B cell (primary cell): Measurements from ENCODE around the gene KCNQ2. TPM values are rescaled to one million over a fixed set of nuclear protein-coding genes. Genes with fewer than 3 reads are reported as not detected.

Experiments
- ATAC-seq: fragments of 200-7000 bp; cut with Tn5 transposase; one replicate; pipeline ENCODE4 v1.10.0; 2021; ENCODE audit warnings: low read depth, mild to moderate bottlenecking, moderate number of reproducible peaks, moderate library complexity
- CTCF ChIA-PET: fragments of 350-600 bp; sonication (Branson Sonifier 250); formaldehyde crosslinking; loops from one replicate; lab custom pipeline; 2021; ENCODE audit warnings: antibody characterized with exemption, inconsistent platforms; lab: Charles Lee
- POLR2A ChIA-PET: fragments of 350-600 bp; sonication (Branson Sonifier 250); formaldehyde crosslinking; loops from one replicate; lab custom pipeline; 2021; ENCODE audit warnings: antibody characterized with exemption; lab: Charles Lee
- DNase-seq: peaks from one replicate; pipeline ENCODE4 v3.0.0; 2013
- H2AFZ ChIP-seq: 2 replicates; pipeline ENCODE4 v1.6.1; 2012; ENCODE audit warnings: mild to moderate bottlenecking, low read depth, low read length; ENCODE audit not compliant: insufficient read depth, poor library complexity, severe bottlenecking
- H3K27ac ChIP-seq, 2 donors: 1 replicate in 1 of 2; 2 replicates in 1 of 2; pipeline ENCODE4 v1.5.1; 2012 to 2013; ENCODE audit warnings: low read length in 2 of 2, mild to moderate bottlenecking in 2 of 2, moderate library complexity in 1 of 2
- H3K27me3 ChIP-seq, 4 experiments: fragments of 200-600 bp in 1 of 4; sonication (generic) in 1 of 4; replicated peaks in 1 of 4; 1 replicate in 2 of 4; 2 replicates in 2 of 4; pipeline versions ENCODE4 v1.6.1 to v1.7.0; 2013 to 2016; ENCODE audit warnings: low read length in 3 of 4, mild to moderate bottlenecking in 2 of 4, mixed read lengths in 1 of 4, moderate library complexity in 1 of 4; ENCODE audit not compliant: insufficient read depth in 4 of 4, control insufficient read depth in 3 of 4; ENCODE audit errors: control extremely low read depth in 1 of 4
- H3K36me3 ChIP-seq, 2 experiments: replicated peaks in 1 of 2; 1 replicate in 1 of 2; 2 replicates in 1 of 2; pipeline versions ENCODE4 v1.6.1 to v1.7.1; 2013; ENCODE audit warnings: low read length in 1 of 2; ENCODE audit not compliant: insufficient read depth in 2 of 2, control insufficient read depth in 1 of 2; ENCODE audit errors: control extremely low read depth in 1 of 2, extremely low read depth in 1 of 2
- H3K4me1 ChIP-seq, 2 donors: fragments of 200-600 bp in 1 of 2; sonication (generic) in 1 of 2; 1 replicate in 1 of 2; 2 replicates in 1 of 2; pipeline versions ENCODE4 v1.5.1 to v1.6.1; 2013 to 2017; ENCODE audit warnings: low read length in 2 of 2; ENCODE audit not compliant: control insufficient read depth in 2 of 2, insufficient read depth in 2 of 2
- H3K4me2 ChIP-seq: replicated peaks from 2 replicates; pipeline ENCODE3; 2012; ENCODE audit warnings: mild to moderate bottlenecking, low read depth, low read length; ENCODE audit not compliant: poor library complexity, severe bottlenecking
- H3K4me3 ChIP-seq, 5 experiments: fragments of 200-600 bp in 1 of 5; sonication (generic) in 1 of 5; 1 replicate in 3 of 5; 2 replicates in 2 of 5; pipeline versions ENCODE4 v1.5.1 to v1.7.0; 2011 to 2016; ENCODE audit warnings: low read length in 4 of 5, mild to moderate bottlenecking in 4 of 5, low read depth in 2 of 5, control low read depth in 1 of 5, moderate library complexity in 1 of 5; ENCODE audit not compliant: insufficient read depth in 1 of 5; ENCODE audit errors: control extremely low read depth in 1 of 5, extremely low read depth in 1 of 5
- H3K79me2 ChIP-seq: fragments of 200-600 bp; sonication (generic); one replicate; pipeline ENCODE4 v1.6.0; 2016; ENCODE audit warnings: low read length; ENCODE audit not compliant: control insufficient read depth, insufficient read depth
- H3K9ac ChIP-seq: fragments of 200-600 bp; sonication (generic); 2 replicates; pipeline ENCODE4 v1.6.1; 2017; ENCODE audit warnings: mild to moderate bottlenecking, low read length, moderate library complexity
- H3K9me3 ChIP-seq, 3 donors: one replicate each; pipeline versions ENCODE4 v1.6.1 to v1.7.1; 2013; ENCODE audit warnings: low read length in 2 of 3; ENCODE audit not compliant: control insufficient read depth in 2 of 3, insufficient read depth in 1 of 3; ENCODE audit errors: control extremely low read depth in 1 of 3
- H4K20me1 ChIP-seq: 2 replicates; pipeline ENCODE4 v1.6.0; 2012; ENCODE audit warnings: mild to moderate bottlenecking, low read length; ENCODE audit not compliant: insufficient read depth, control insufficient read depth, poor library complexity, severe bottlenecking
- H3K27ac Mint-ChIP-seq: one replicate; pipeline ENCODE4 v1.8.0; 2021; ENCODE audit warnings: mixed read lengths
- H3K27me3 Mint-ChIP-seq: one replicate; pipeline ENCODE4 v1.8.0; 2021; ENCODE audit warnings: mixed read lengths
- H3K4me1 Mint-ChIP-seq: one replicate; pipeline ENCODE4 v1.8.0; 2021; ENCODE audit warnings: mixed read lengths
- H3K4me3 Mint-ChIP-seq: one replicate; pipeline ENCODE4 v1.8.0; 2021; ENCODE audit warnings: mixed read lengths
- H3K9me3 Mint-ChIP-seq: one replicate; pipeline ENCODE4 v1.8.0; 2022; ENCODE audit warnings: mixed read lengths; ENCODE audit not compliant: insufficient read depth
- CTCF ChIP-seq: fragments of 200-600 bp; IDR thresholded peaks from one replicate; pipeline ENCODE4 v1.8.0; 2022; ENCODE audit warnings: antibody characterized with exemption, mild to moderate bottlenecking
- EZH2 ChIP-seq: IDR thresholded peaks from 2 replicates; pipeline ENCODE4 v1.6.1; 2012; ENCODE audit warnings: borderline replicate concordance, low read depth, mild to moderate bottlenecking, moderate library complexity, low read length; ENCODE audit not compliant: insufficient read depth, poor library complexity, severe bottlenecking
- WGBS: methylation state at CpG from one replicate; pipeline ENCODE4 v1.1.5; 2013; ENCODE audit warnings: missing lambda C conversion rate; ENCODE audit not compliant: insufficient coverage; 5-methylcytosine and 5-hydroxymethylcytosine counted together
- intact Hi-C: fragments of 100-400 bp; cut with micrococcal nuclease; formaldehyde crosslinking; loops from one replicate; pipeline ENCODE4 v1.10.0; 2022
- polyA plus RNA-seq: library from polyadenylated mRNA; depleted of rRNA; stranded (reverse); fragments of >200 nt; gene quantifications from 2 replicates; pipeline ENCODE4 v1.2.3, GENCODE V29; 2012
- total RNA-seq, 2 donors: library from RNA; stranded (reverse); fragments of 120-200 nt in 1 of 2; gene quantifications; 1 replicate in 1 of 2; 2 replicates in 1 of 2; pipeline versions ENCODE4 v1.2.3 to v1.2.4, GENCODE V29; 2013 to 2022

KCNQ2 gene
- total and polyA plus RNA-seq, 2 donors (not counting 1 experiment from before 2014, with no cell fraction given), result 0.12 TPM; not detected in 1

DNA sequence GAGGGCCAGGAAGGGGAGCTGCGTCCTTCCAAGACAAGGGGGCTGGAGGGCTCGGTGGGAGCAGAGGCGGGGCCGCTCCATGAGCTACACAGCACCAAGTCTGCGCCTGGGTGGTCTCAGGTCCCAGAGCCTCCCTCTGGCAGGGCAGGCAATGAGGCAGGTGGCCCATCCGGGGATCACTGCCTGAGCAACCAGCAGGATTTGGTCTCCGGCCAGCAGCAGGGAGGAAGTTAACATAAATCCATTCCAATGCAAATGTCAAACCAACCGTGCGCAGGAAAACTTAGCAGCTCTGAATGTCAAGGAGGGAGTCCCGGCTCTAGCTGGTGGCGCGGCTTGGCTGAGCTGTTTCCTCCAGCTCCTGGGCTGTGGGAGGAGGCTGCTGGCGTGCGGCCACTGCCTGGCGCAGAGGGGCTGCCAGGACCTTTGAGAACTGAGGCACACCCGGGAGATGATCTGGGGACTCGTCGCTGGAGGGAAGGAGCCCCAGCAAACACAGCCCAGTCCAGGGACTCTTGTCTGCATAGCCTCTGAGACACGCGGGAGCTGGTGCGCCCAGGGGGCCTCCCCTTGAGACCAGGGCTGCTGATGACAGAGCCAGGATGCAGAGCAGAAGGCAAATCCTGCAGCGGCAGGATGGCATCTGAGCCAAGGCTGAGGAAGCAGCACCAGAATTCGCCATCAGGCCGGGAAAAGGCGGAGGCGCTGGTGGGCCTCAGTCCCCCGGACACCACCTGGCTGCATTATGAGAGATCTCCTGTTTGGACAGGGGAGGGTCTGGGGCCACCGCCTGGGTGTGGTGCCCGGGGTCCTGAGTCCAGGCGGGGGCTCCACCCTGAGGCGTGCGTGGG lies 78.2 kb downstream of the KCNQ2 start:
- DNase-seq, result no peak
- Mint-ChIP-seq H3K4me1 (no peaks in the 10 kb centered on the region), H3K27ac (no peak overlapping the region)

More for the DNA sequence above, 78.2 kb downstream of the KCNQ2 start:
- Histone ChIP-seq H3K9ac (no peak overlapping the region), H3K79me2 (no peaks in the 10 kb centered on the region), H3K4me3 (no peak overlapping the region), H3K27ac (no peak overlapping the region), H3K4me2 (no peak overlapping the region), H3K9me3 (peaks cover 0 to 4% (median 0%) of the 10 kb centered on the region in 3 donors), H4K20me1 (no peaks in the 10 kb centered on the region), H3K4me1 (no peaks in the 10 kb centered on the region), H3K27me3 (peaks cover 0 to 6% (median 0%) of the 10 kb centered on the region in 4 experiments), H3K36me3 (no peaks in the 10 kb centered on the region), H2AFZ (no peak overlapping the region)
- TF ChIP-seq CTCF (no peak), EZH2 (no peak)
- Mint-ChIP-seq H3K27me3 (no peaks in the 10 kb centered on the region), H3K9me3 (no peaks in the 10 kb centered on the region), H3K4me3 (no peak overlapping the region)
- ChIA-PET POLR2A (no interaction called here), CTCF (no interaction called here)
- 32% methylated on average over 29 of the region's 32 CpGs for WGBS
- no peak for ATAC-seq
- intact Hi-C loops, result no loop called here
